GM23248 (cell line): ENCODE results near the gene C3. TPM values are rescaled to one million over a fixed set of nuclear protein-coding genes. Genes with fewer than 3 reads are reported as not detected.

Experiments used
- DNase-seq: peaks from one replicate; pipeline ENCODE4 v3.0.0-alpha.2; 2015
- H2AFZ ChIP-seq: fragments of 200-600 bp; sonication (generic); 2 replicates; pipeline ENCODE4 v1.6.1; 2016; ENCODE audit warnings: antibody characterized with exemption
- H3F3A ChIP-seq: fragments of 200-600 bp; sonication (generic); 2 replicates; pipeline ENCODE4 v1.6.1; 2016; ENCODE audit warnings: mild to moderate bottlenecking, antibody characterized with exemption, mixed run types; ENCODE audit not compliant: insufficient read depth
- H3K27ac ChIP-seq: fragments of 200-600 bp; sonication (generic); 2 replicates; pipeline ENCODE4 v1.5.1; 2016; ENCODE audit warnings: mild to moderate bottlenecking
- H3K27me3 ChIP-seq: fragments of 200-600 bp; sonication (generic); replicated peaks from 2 replicates; pipeline ENCODE4 v1.6.1; 2016; ENCODE audit warnings: mild to moderate bottlenecking; ENCODE audit not compliant: insufficient read depth
- H3K36me3 ChIP-seq: fragments of 200-600 bp; sonication (generic); 2 replicates; pipeline ENCODE4 v1.6.1; 2016; ENCODE audit warnings: low read depth, mild to moderate bottlenecking
- H3K4me1 ChIP-seq: fragments of 200-600 bp; sonication (generic); 2 replicates; pipeline ENCODE4 v1.6.1; 2016; ENCODE audit warnings: mild to moderate bottlenecking; ENCODE audit not compliant: insufficient read depth
- H3K4me2 ChIP-seq: fragments of 200-600 bp; sonication (generic); one replicate; pipeline ENCODE4 v1.6.1; 2016; ENCODE audit warnings: mild to moderate bottlenecking; ENCODE audit not compliant: unreplicated experiment
- H3K4me3 ChIP-seq: fragments of 200-600 bp; sonication (generic); 2 replicates; pipeline ENCODE4 v1.5.1; 2016; ENCODE audit warnings: mild to moderate bottlenecking
- H3K79me2 ChIP-seq: fragments of 200-600 bp; sonication (generic); 2 replicates; pipeline ENCODE4 v1.6.1; 2016; ENCODE audit warnings: mild to moderate bottlenecking; ENCODE audit not compliant: insufficient read depth
- H3K9ac ChIP-seq: fragments of 200-600 bp; sonication (generic); 2 replicates; pipeline ENCODE4 v1.6.1; 2016; ENCODE audit warnings: mild to moderate bottlenecking
- H3K9me2 ChIP-seq: fragments of 200-600 bp; sonication (generic); 2 replicates; pipeline ENCODE4 v1.6.1; 2016; ENCODE audit warnings: mixed run types, mild to moderate bottlenecking, moderate library complexity; ENCODE audit not compliant: insufficient read depth
- H3K9me3 ChIP-seq: fragments of 200-600 bp; sonication (generic); one replicate; pipeline ENCODE4 v1.6.1; 2017; ENCODE audit warnings: low read depth
- H4K20me1 ChIP-seq: fragments of 200-600 bp; sonication (generic); 2 replicates; pipeline ENCODE4 v1.6.0; 2016; ENCODE audit not compliant: insufficient read depth
- EZH2 ChIP-seq: fragments of 200-600 bp; sonication (generic); IDR thresholded peaks from 2 replicates; pipeline ENCODE4 v1.6.1; 2018; ENCODE audit warnings: antibody characterized with exemption, mild to moderate bottlenecking; ENCODE audit not compliant: insufficient read depth, poor library complexity, severe bottlenecking
- EZH2phosphoT487 ChIP-seq: fragments of 200-600 bp; sonication (generic); IDR thresholded peaks from 2 replicates; pipeline ENCODE4 v1.6.1; 2018; ENCODE audit warnings: antibody characterized with exemption, moderate library complexity, mild to moderate bottlenecking, low read depth; ENCODE audit not compliant: insufficient read depth
- WGBS, 2 experiments: methylation state at CpG; one replicate each; pipeline ENCODE4 v1.1.6; 2015 to 2017; ENCODE audit warnings: low lambda C conversion rate in 2 of 2, low coverage in 1 of 2; ENCODE audit errors: missing lambda C conversion rate in 2 of 2; 5-methylcytosine and 5-hydroxymethylcytosine counted together
- in situ Hi-C: fragments of 300-500 bp; cut with MboI; formaldehyde crosslinking; loops from 2 replicates; pipeline ENCODE4 v1.15.0; 2020
- polyA plus RNA-seq: library from polyadenylated mRNA; unstranded; fragments of >200 nt; fragmentation: Nextera tagmentation; extraction: Ambion mirVana; gene quantifications from 2 replicates; pipeline ENCODE4 v1.2.1, GENCODE V29; 2016
- total RNA-seq: library from RNA; depleted of rRNA; stranded (reverse); fragments of >200 nt; shearing (Covaris generic); gene quantifications from 2 replicates; pipeline ENCODE4 v1.2.3, GENCODE V29; 2014

C3 gene
- total and polyA plus RNA-seq, 2 experiments from 2014 or later = 3.1 to 3.5 TPM

GRCh38 chr19:6700586-6701316, 19.7 kb downstream of the C3 start:
- no peaks in the 10 kb centered on the region for H3K4me1 ChIP-seq
- H3K27me3 ChIP-seq = no peaks in the 10 kb centered on the region
- H3K9me3 ChIP-seq = no peaks in the 10 kb centered on the region
- H3K27ac ChIP-seq = no peak overlapping the region
- DNase-seq = no peak
- TF ChIP-seq EZH2phosphoT487 (no peak), EZH2 (no peak)
- 77 to 79% methylated on average over 8 of the region's 8 CpGs for WGBS, 2 experiments
- no peaks in the 10 kb centered on the region for H3K9me2 ChIP-seq
- no peaks in the 10 kb centered on the region for H3F3A ChIP-seq
- in situ Hi-C loops = no loop called here
- no peaks in the 10 kb centered on the region for H4K20me1 ChIP-seq
- no peaks in the 10 kb centered on the region for H3K79me2 ChIP-seq
- H3K4me3 ChIP-seq = no peak overlapping the region
- no peak overlapping the region for H2AFZ ChIP-seq
- no peak overlapping the region for H3K4me2 ChIP-seq
- H3K36me3 ChIP-seq = no peaks in the 10 kb centered on the region
- H3K9ac ChIP-seq = no peak overlapping the region

- H3K27me3 ChIP-seq = no peaks in the 10 kb centered on the region
- no peak overlapping the region for H2AFZ ChIP-seq
- no peaks in the 10 kb centered on the region for H3F3A ChIP-seq
- no peak overlapping the region for H3K9ac ChIP-seq
- in situ Hi-C loops = no loop called here
- no peak for DNase-seq
- no peaks in the 10 kb centered on the region for H3K79me2 ChIP-seq
- no peak overlapping the region for H3K4me3 ChIP-seq
- H3K9me2 ChIP-seq = no peaks in the 10 kb centered on the region
- H3K36me3 ChIP-seq = no peaks in the 10 kb centered on the region
- H3K9me3 ChIP-seq = no peaks in the 10 kb centered on the region
- no peaks in the 10 kb centered on the region for H3K4me1 ChIP-seq
- no peak overlapping the region for H3K4me2 ChIP-seq
- H3K27ac ChIP-seq = no peak overlapping the region
- TF ChIP-seq EZH2phosphoT487 (no peak), EZH2 (no peak)
- no peaks in the 10 kb centered on the region for H4K20me1 ChIP-seq
These were observed 20.5 kb downstream of the C3 start for GRCh38 chr19:6699935-6700334.

GRCh38 chr19:6697291-6697690, 23.2 kb downstream of the C3 start:
- no peaks in the 10 kb centered on the region for H3K36me3 ChIP-seq
- H4K20me1 ChIP-seq = no peaks in the 10 kb centered on the region
- H3K4me1 ChIP-seq = no peaks in the 10 kb centered on the region
- no peak overlapping the region for H3K4me2 ChIP-seq
- WGBS, 2 experiments = 78 to 79% methylated on average over 13 of the region's 13 CpGs
- no peaks in the 10 kb centered on the region for H3F3A ChIP-seq
- no peak overlapping the region for H3K27ac ChIP-seq
- no peak overlapping the region for H3K9ac ChIP-seq
- no peak overlapping the region for H2AFZ ChIP-seq
- H3K4me3 ChIP-seq = no peak overlapping the region
- no peaks in the 10 kb centered on the region for H3K9me2 ChIP-seq
- no peaks in the 10 kb centered on the region for H3K79me2 ChIP-seq
- TF ChIP-seq EZH2phosphoT487 (no peak), EZH2 (no peak)
- in situ Hi-C loops = no loop called here
- no peaks in the 10 kb centered on the region for H3K9me3 ChIP-seq
- H3K27me3 ChIP-seq = no peaks in the 10 kb centered on the region
- no peak for DNase-seq

- Histone ChIP-seq H3K27ac (no peak overlapping the region), H3F3A (no peaks in the 10 kb centered on the region), H3K4me2 (no peak overlapping the region), H3K9me2 (no peaks in the 10 kb centered on the region), H3K9me3 (no peaks in the 10 kb centered on the region), H3K4me3 (no peak overlapping the region), H3K27me3 (no peaks in the 10 kb centered on the region), H3K9ac (no peak overlapping the region), H2AFZ (no peak overlapping the region), H3K36me3 (no peaks in the 10 kb centered on the region), H4K20me1 (no peaks in the 10 kb centered on the region), H3K79me2 (no peaks in the 10 kb centered on the region), H3K4me1 (no peaks in the 10 kb centered on the region)
- no peak for TF ChIP-seq EZH2
- no peak for TF ChIP-seq EZH2phosphoT487
- DNase-seq = no peak
- WGBS, 2 experiments = 84 to 86% methylated on average over 17 to 18 of the region's 18 CpGs
- in situ Hi-C loops = no loop called here
These were observed 24.1 kb downstream of the C3 start for GRCh38 chr19:6696239-6696820.
